Hepatocyte (in vitro differentiated cells): ENCODE measurements around the gene LRMDA.

Source experiments
- EZH2 ChIP-seq: fragments of 200-600 bp; sonication (generic); IDR thresholded peaks from 2 replicates; pipeline ENCODE4 v1.6.1; 2016; ENCODE audit warnings: antibody characterized with exemption, mild to moderate bottlenecking, borderline replicate concordance
- EZH2phosphoT487 ChIP-seq: fragments of 200-600 bp; sonication (generic); IDR thresholded peaks from one replicate; pipeline ENCODE4 v1.6.1; 2018; ENCODE audit warnings: antibody characterized with exemption, mild to moderate bottlenecking, low read depth, moderate library complexity; ENCODE audit not compliant: unreplicated experiment, severe bottlenecking
- TF ChIP-seq, protein P1 (sequence below): fragments of 200-600 bp; sonication (generic); IDR thresholded peaks from 2 replicates; pipeline ENCODE4 v1.5.1; 2016; ENCODE audit warnings: antibody characterized with exemption, mild to moderate bottlenecking; ENCODE audit not compliant: poor library complexity

DNA sequence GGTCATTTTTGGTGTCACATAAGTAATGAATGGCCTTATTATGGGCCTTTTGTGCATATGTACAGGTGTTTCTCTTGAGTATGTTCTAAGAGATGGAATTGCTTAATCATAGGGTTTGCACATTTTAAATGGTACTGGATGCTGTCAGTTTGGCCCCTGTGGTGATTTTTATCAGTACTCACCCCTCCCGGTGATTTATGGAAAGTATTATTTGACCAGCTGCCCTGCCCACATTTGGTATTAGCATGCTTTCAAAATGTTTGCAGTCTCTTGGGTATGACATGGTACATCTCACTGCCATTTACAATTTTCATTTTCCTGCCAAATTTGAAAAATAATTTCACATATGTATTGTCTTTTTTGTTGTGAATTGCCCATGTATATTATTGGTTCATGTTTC, 427.7 kb downstream of the LRMDA start:
- TF ChIP-seq, protein P1, sequence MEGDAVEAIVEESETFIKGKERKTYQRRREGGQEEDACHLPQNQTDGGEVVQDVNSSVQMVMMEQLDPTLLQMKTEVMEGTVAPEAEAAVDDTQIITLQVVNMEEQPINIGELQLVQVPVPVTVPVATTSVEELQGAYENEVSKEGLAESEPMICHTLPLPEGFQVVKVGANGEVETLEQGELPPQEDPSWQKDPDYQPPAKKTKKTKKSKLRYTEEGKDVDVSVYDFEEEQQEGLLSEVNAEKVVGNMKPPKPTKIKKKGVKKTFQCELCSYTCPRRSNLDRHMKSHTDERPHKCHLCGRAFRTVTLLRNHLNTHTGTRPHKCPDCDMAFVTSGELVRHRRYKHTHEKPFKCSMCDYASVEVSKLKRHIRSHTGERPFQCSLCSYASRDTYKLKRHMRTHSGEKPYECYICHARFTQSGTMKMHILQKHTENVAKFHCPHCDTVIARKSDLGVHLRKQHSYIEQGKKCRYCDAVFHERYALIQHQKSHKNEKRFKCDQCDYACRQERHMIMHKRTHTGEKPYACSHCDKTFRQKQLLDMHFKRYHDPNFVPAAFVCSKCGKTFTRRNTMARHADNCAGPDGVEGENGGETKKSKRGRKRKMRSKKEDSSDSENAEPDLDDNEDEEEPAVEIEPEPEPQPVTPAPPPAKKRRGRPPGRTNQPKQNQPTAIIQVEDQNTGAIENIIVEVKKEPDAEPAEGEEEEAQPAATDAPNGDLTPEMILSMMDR = no peak
- TF ChIP-seq EZH2phosphoT487 (no peak), EZH2 (no peak)
